Panc1 (cell line): ENCODE measurements around the gene KCTD13.

ENCODE experiments used
- CTCF ChIP-seq: fragments of 450-650 bp; IDR thresholded peaks from 2 replicates; pipeline ENCODE4 v1.5.1; 2017; ENCODE audit warnings: mild to moderate bottlenecking
- POLR2AphosphoS5 ChIP-seq: IDR thresholded peaks from 2 replicates; pipeline ENCODE4 v1.6.1; 2012; ENCODE audit warnings: mild to moderate bottlenecking, low read depth, low read length, moderate library complexity
- REST ChIP-seq, 2 experiments: IDR thresholded peaks; 2 replicates each; pipeline ENCODE4 v1.6.1; 2011 to 2012; ENCODE audit warnings: low read depth in 2 of 2, control low read depth in 1 of 2, low read length in 1 of 2, mild to moderate bottlenecking in 1 of 2, moderate library complexity in 1 of 2; ENCODE audit not compliant: insufficient read depth in 1 of 2
- SIN3A ChIP-seq: IDR thresholded peaks from 2 replicates; pipeline ENCODE4 v1.6.1; 2012; ENCODE audit warnings: low read depth, mild to moderate bottlenecking, low read length, moderate library complexity, borderline replicate concordance; ENCODE audit not compliant: insufficient read depth

- TF ChIP-seq CTCF, result no peak
- no peak for TF ChIP-seq POLR2AphosphoS5
- no peak for TF ChIP-seq REST (IDR thresholded peaks at IDR 0.05; ENCODE audit: insufficient read depth in 1 of 2, low read depth in 2 of 2, low read length in 1 of 2)
- TF ChIP-seq SIN3A, result no peak
Observed at GRCh38 chr16:29922326-29922725, 3.7 kb downstream of the KCTD13 start.
